PC-3 (cell line): ENCODE data around the gene THEMIS.

Source experiments
- CTCF ChIP-seq: fragments of 300-600 bp; sonication (generic); conservative IDR thresholded peaks from 2 replicates; pipeline ENCODE4 v1.5.1; 2017; ENCODE audit warnings: antibody characterized with exemption, low read depth, mild to moderate bottlenecking, low read length
- EZH2 ChIP-seq: fragments of 300-600 bp; sonication (generic); IDR thresholded peaks from one replicate; pipeline ENCODE4 v1.6.1; 2017; ENCODE audit warnings: antibody characterized with exemption, mild to moderate bottlenecking, low read length; ENCODE audit not compliant: unreplicated experiment

- TF ChIP-seq CTCF (no peak), EZH2 (no peak)
Measured at GRCh38 chr6:127842562-127842961, 58.3 kb downstream of the THEMIS start.
